Ramos (cell line): Measurements from ENCODE around the gene FFAR3.
"Not testable (repeated sequence)": the region's sequence is repeated elsewhere in the genome, so short reads cannot be mapped to it uniquely, and the experiment has no call there.

Experiments used
- in situ Hi-C: fragments of 300-500 bp; cut with MboI; formaldehyde crosslinking; loops from one replicate; pipeline ENCODE4 v1.14.3; 2022; ENCODE audit warnings: low sequenced_read_pairs; ENCODE audit not compliant: unreplicated experiment

Gene FFAR3

DNA sequence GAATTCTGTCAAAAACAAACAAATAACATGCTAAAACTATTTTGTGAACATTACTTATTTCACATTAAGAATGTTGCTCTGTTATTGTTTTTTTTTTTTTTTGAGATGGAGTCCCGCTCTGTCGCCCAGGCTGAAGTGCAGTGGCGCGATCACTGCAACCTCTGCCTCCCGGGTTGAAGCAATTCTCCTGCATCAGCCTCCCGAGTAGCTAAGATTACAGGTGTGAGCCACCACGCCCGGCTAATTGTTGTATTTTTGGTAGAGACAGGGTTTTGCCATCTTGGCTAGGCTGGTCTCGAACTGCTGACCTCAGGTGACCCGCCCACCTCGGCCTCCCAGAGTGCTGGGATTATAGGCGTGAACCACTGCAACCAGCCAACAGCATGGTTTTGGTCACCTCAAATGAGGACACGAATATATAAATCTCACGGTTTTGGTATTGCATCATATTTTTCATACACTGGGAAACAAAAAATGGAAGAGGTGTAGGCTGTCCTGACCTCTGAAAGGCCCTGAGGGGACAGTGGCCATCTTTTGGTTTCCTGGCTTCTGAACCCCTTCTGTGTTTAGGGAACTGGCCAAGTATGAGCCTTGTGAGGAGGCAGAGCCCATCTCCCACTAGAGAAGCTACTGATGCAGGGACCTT lies 38.1 kb downstream of the FFAR3 start:
- in situ Hi-C loops = no loop called here

DNA sequence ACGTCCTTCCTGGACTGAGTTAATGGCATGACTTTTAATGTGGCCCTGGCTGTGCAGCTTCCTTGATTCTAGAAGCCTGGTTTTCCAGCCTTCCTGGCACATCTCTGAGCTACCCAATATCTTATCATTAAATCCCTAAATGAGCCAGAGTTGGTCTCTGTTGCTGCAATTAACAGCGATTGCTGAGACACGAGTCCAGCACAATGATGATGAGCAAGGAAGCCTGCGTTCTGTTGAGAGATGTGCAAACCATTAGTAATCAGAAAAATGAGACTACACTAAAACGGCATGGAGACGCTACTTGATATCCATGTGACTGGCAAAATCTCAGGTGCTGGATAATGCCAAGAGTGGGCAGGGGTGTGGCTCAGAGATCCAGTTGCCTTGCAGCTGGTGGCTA lies 38.8 kb downstream of the FFAR3 start:
- in situ Hi-C loops = no loop called here

DNA sequence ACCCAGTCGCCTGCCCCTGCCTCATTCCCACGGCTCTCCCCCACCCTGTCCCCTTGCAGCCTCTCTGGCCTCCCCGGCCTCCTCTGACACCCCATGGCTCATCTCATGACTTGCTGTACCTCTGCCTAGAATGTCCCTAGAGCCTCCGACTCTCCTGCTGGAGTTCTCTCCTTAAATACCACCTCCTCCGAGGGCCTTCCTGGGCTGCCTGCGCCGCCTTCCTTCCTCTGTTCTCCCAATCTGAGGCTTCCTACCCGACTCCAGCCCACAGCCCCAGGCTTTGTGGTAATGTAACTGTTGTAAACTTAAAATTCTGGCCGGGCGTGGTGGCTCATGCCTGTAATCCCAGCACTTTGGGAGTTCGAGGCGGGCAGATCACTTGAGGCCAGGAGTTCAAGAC lies 40.3 kb downstream of the FFAR3 start:
- in situ Hi-C loops = no loop called here

DNA sequence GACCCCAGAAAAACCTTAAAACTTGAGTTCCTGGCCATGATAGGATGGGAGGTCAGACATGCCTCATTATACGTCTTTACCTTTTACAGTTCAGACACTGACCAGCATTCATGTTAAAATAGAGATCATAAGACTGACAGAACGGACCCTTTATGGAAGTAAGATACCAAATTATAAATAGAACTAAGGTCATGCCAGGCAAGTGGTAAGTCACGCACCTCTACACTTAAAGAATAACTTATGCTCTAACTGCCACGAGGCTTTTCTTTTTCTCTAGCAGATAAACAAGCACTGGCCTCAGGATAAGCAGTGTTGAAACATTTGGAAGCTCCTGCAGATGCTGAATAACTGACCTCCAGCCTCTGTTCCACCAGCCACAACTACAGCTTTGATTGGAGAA lies 41.0 kb downstream of the FFAR3 start:
- in situ Hi-C loops = no loop called here

DNA sequence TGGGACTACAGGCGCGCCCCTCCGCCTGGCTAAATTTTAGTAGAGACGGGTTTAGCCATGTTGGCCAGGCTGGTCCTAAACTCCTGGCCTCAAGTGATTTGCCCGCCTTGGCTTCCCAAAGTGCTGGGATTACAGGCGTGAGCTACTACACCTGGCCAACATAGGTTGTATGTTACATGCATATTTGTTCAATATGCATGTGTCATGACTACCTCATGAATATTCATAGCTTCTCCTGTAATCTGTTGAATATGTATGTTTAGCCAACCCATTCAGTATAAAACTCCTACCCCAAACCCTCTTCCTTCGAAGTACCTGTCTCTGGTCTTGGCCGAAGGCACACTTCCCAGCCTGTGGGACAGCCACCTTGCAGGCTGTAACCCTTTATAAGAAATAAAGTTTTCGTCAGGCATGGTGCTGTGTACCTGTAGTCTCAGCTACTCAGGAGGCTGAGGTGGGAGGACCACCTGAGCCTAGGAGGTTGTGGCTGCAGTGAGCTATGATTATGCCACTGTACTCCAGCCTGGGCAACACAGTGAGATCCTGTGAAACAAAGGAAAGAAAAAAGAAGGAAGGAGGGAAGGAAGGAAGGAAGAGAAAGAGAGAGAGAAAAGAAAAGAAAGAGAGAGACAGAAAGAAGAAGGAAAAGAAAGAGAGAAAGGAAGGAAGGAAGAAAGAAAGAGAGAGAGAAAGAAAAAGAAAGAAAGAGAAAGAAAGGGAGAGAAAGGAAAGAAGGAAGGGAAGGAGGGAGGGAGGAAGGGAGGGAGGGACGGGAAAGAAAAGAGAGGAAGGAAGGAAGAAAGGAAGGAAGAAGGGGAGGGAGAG lies 41.9 kb downstream of the FFAR3 start:
- in situ Hi-C loops = no loop called here

DNA sequence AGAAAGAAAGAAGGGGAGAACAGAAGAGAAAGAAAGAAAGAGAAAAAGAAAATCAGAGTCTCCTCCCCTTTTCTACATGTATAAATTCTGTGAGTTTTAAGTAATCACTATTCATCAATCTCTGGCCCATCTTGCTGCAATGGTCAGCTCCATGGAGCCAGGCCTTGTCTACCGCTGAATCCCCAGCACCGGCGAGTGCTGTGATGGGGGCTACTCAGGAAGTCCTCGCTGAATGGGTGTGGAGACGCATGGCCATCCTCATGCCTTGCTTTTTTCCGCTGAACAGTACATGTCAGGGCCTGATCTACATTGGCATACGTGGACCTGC lies 42.5 kb downstream of the FFAR3 start:
- in situ Hi-C loops = no loop called here

DNA sequence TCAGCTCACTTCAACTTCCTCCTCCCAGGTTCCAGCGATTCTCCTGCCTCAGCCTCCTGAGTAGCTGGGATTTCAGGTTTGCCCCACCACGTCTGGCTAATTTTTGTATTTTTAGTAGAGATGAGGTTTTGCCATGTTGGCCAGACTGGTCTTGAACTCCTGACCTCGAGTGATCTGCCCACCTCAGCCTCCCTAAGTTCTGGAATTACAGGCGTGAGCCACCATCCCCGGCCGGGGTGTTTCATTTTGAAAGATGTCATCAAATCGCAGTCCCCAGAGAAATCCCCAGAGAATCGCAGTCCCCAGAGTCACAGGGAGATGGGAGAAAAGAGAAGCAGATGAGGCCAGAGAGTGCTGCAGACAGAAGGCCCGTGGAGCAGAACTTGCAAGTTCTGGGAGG lies 43.2 kb downstream of the FFAR3 start:
- in situ Hi-C loops = not testable (repeated sequence)

DNA sequence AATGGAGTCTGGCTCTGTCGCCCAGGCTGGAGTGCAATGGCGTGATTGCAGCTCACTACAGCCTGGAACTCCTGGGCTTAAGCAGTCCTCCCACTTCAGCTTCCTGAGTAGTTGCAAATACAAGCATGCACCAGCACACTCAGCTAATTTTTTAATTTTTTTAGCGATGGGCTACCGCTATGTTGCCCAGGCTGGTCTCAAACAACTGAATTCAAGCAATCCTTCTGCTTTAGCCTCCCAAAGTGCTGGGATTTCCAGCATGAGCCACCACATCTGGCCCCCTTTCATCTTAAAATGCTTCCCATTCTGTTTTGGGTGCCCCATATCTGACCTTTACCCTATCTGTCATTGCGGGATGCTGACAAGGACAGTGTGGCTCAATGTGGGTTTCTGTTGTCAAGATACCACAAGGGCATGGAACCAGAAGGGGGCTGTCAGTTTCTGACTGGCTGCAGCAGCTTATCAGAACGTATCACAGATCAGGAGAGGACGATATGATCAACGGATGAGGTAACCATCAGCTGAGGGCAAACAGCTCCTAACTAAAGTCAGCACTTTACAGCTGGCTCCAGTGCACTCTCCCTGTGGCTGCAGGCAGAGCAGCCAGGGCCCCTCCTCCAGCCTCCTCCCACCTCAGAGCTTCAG lies 45.0 kb downstream of the FFAR3 start:
- in situ Hi-C loops = no loop called here

DNA sequence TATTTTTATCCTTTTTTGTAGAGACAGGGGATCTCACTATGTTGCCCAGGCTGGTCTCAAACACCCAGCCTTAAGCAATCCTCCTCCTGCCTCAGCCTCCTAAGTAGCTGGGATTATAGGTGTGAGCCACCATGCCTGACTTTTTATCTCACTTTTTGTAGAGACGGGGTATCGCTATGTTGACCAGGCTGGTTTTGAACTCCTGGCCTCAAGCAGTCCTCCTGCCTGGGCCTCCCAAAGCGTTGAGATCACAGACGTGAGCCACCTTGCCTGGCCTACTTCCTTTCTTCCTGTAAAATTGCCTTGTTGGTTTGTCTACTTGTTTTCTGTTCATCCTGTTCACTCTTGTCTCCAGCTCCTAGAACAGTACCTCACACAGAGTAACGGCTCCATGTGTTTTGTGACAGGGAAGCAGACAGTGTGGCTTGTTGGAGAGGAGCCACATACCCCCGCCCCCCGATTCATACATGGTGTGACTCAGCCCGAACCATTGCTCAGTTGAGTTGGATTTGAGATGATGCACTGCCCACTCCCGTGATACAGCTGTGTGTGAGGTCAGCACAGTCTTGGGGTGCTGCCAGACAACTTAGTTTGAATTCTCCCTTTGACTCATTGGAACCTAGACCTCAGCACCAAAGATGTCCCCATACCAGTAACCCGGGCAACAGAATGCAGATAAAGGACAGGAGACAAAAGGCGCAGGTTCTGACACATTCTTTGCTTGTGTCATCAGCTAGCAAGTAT lies 46.8 kb downstream of the FFAR3 start:
- in situ Hi-C loops = no loop called here

DNA sequence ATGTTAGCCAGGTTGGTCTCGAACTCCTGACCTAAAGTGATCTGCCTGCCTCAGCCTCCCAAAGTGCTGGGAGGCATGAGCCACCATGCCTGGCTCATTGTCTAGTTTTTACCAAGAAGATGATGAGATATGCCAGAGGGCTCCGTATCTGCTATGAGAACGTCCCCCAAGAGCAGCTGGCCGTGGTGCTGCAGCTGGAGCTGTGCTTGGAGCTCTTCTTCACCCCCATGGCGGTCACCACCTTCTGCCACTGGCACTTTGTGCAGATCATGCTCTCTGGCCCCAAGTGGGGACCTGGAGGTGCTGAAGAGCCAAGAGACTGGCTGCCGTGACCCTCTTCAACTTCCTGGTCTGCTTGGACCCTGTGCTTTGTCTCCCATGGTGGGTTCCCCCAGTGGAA lies 49.4 kb downstream of the FFAR3 start:
- in situ Hi-C loops = no loop called here

DNA sequence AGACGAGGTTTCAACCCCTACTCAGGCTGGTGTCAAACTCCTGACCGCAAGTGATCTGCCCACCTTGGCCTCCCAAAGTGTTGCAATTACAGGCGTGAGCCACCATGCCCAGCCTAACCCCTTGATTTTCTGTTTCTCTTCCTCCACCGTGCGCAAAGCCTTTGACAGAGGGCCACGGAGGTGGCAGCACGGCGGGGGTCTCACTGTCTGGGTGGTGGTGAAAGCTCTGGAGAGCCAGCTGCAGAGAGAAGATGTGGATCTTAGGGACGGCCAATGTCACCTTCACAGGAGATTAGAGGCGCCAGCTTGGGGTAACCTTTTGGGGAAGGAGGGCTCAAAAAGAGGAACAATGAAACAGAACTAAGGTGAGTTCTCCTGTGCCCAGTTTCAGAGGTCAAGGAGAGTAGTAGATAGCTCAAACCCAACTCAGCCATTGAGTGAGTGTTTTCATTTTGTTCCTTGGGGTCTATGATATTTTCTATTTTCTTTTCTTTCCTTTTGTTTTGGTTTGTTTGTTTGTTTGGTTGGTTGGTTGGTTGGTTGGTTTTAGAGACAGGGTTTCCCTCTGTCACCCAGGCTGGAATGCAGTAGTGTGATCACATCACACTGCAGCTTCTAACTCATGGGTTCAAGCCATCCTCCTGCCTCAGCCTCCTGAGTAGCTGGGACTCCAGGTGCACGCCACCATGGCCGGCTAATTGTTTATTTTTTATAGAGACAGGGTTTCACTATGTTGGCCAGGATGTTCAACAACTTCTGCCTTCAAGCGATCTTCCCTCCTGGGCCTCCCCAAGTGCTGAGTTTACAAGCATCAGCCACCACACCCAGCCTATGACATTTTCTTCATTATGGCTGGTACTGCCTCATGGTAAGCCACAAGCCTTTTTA lies 50.3 kb downstream of the FFAR3 start:
- in situ Hi-C loops = no loop called here

DNA sequence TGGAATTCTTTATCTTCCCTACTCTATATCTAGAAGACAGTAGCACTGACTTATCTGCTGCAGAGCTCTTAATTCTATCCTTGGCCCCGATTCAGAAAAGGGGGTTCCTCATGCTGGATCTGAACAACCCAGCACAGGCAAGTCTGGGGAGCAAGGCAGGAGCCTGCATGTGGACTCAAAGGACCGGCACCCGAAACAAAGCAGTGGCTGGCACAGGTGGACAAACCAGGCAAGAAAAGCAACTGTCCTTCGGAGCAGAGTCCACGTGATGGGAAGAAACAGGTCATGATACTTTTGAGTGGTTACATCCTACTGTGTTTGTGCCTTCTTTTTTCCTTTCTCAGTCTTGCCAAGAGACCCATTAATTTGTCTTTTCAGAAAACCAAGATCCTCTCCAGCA lies 50.9 kb downstream of the FFAR3 start:
- in situ Hi-C loops = no loop called here
